HG02884 (cell line): ENCODE measurements around the gene HSF2BP.
"Not testable (repeated sequence)": the region's sequence is repeated elsewhere in the genome, so short reads cannot be mapped to it uniquely, and the experiment has no call there.

Experiments
- ATAC-seq: cut with Tn5 transposase; IDR thresholded peaks from one replicate; pipeline ENCODE4 v1.9.1; 2021; ENCODE audit warnings: mild to moderate bottlenecking, moderate library complexity; ENCODE audit not compliant: unreplicated experiment

Gene HSF2BP

DNA sequence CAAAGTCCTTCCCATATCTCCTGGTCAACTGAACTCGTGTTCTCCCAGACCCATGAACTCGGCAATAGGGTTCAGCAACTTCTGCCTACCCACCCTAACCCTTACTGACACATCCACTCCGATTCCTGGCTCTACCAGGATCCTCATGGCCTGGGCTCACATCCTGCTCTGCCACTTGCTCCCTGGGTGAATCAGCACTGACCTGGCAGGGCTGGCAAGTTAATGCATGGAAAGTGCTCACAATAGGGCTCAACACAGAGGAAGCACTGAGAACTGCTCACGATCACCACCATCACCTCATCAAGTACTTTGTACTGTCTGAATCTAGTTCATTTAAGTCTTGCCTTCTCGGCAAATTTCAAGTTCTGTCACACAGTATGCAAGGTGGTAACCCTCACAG is 96.8 kb downstream of the HSF2BP start:
- not testable (repeated sequence) for ATAC-seq

DNA sequence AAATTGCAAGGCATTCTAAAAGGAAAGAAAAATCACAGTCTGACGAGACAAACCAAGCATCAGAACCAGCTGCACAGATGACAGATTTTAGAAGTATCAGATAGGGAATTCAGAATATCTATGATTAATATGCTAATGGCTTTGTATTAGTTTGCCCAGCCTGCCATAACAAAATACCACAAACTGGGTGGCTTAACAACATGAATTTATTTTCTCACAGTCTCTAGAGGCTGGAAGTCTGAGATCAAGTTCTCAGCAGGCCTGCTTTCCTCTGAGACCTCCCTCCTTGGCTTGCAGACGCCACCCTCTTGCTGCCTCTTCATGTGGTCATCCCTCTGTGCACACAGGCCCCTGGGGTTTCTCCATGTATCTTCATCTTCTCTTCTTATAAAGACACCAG is 118.7 kb downstream of the HSF2BP start:
- not testable (repeated sequence) for ATAC-seq

DNA sequence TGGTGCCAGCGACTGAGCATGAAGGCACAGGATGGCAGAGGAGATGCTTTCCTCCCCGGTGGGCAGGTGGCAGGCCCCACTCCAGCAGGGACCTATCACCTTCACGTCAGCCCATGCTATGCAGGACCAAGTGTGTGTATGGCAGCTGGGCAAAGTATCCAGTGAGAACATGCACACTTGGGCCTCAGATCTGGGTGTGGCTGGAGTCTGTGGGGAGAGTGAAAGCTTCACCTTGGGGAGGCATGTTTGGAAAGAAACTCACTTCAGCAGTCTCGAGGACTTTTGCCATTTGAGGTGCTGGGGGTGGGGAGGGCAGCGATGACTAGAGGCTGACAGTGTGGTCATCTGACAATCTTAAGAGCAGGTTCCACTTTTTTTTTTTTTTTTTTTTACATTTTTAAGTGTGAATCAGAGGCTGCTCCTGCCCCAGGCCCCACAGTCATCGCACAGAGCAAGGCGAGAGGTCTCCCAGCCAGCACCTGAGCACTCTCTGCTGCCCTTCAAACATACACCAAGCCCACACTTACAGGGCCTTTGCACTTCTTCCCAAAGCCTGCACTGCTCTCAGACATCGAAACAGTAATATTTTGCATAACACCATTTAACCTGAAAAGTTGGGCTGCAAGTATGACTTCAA is 136.7 kb downstream of the HSF2BP start:
- ATAC-seq: not testable (repeated sequence)

DNA sequence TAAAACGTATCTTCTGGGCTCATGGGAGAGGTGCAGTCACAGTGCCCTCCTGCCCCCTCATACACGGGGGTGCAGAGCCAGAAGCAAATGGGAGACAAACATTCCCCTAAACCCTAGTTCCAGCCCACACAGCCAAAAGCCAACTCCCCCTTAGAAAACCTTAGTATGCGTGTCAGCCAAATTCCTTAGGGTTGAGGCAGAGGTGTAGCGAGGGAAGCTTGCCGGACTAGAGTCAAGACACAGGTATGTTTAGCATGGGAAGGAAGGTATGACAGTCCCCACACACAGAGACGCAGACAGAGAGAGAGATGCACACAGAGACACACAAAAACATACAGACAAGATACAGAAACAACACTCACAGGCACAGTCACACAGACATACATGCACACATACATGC is 141.6 kb downstream of the HSF2BP start:
- not testable (repeated sequence) for ATAC-seq

DNA sequence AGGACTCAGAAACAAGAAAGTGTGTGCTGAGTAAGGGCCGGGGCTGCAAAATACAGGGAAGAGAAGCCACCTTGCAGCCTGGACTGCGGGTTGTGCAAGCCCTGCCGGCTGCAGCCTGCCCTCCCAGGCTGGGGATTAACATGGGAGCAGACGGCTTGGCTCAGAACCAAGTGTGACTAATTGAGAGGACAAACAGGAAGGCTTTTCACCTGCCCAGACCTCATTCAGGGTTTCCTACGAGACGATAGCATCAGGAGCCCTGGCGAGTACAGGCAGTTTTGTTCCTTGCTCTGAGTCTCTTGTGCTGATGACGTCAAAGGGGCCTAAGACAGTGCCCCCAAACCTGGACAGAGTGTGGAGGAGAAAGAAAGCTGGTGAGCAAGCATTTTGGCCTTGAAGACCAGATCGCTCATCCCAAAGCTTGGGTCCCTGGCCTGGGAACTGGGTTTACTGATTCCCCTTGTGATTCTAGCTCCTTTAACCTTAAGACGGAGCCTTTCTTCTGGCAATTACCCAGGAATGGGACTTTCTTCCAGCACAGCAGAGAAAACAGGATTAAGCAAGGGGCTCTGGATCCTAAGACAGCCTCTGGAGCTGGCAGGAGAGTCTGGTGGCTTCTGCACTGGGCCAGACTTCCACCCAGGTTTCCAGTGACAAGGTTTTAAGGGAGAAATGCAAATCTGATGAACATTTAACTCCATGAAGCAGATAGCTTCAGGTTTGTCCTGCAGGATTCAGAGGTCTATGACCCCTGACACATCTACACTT is 142.2 kb downstream of the HSF2BP start:
- not testable (repeated sequence) for ATAC-seq

DNA sequence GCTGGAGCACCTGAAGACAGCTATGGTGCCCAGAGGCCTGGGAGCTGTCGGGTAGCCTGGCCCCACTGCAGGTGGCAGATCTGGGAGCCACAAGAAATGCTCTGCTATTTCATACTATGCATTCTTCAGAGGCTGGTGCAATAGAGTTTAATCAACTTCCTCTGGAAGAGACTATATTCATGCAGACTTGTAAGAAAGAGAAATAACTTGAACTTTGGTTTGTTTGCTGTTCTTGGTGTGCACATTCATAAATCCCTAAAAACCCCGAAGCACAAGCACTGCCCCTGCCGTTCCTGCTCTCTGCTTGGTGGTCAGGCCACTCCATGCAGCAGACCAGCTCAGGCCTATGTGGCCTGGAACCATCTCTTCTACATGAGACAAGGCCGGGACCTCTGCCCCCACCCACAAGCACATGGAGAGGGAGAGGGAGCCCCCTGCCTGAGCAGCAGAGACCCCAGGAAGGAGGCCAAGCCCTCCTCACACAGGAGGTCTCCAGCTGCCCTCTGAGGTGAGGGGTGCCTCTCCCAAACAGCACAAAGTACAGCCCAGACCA is 142.9 kb downstream of the HSF2BP start:
- not testable (repeated sequence) for ATAC-seq

DNA sequence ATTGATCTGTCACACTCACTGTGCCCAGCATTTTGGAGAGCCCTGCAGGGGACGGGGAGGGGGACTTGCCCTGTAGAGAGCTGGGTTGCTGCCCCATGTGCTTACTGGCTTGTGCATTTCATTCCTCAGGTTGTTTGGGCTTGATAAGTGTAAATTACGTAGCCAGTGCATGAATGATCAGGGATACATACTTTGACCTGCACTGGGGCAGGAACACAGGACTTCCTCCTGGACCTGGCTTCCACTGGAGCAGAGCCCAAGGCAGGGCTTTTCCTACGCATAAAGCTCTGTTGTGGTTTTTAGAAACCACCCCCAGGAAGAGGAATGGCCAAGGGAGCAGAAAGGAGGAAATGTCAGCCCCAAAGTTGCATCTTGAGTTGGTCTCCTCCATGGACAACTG is 144.5 kb downstream of the HSF2BP start:
- ATAC-seq: not testable (repeated sequence)

DNA sequence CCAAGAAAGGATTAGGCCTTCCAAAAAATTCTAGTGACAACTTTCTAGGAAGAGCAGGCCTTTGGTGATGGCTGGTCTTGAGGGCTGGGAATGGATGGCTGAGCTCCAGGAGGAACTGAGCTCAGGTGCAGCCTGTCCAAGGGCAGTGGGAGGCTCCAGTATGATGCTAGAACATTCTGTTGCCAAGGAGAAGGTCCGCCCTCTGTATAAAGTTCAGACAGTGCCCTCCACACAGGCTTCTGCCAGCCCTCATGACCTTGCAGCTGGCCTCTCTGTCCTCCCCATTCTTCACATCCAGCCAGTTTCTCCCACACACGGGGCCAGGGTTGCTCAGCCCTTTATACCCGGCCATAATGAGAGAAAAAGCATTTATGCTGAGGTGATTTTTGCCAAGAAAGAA is 146.3 kb downstream of the HSF2BP start:
- not testable (repeated sequence) for ATAC-seq

DNA sequence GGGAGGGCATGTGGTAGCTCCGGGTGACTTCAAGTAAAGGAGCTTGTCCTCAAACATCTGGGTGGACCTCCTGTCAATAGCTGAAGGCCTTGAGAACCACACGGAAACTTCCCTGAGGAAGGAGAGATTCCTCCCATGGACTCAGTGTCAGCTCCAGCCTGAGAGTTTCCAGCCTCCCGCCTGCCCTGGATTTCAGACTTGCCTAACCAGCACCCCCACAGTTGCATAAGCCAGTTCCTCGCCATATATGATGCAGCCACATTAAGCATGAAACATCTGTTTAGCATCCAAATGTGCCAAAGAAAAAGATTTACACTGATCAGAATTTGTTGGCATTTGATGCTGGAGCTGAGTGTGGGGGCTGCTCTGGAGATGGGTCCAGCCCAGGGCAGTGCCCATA is 148.1 kb downstream of the HSF2BP start:
- not testable (repeated sequence) for ATAC-seq

DNA sequence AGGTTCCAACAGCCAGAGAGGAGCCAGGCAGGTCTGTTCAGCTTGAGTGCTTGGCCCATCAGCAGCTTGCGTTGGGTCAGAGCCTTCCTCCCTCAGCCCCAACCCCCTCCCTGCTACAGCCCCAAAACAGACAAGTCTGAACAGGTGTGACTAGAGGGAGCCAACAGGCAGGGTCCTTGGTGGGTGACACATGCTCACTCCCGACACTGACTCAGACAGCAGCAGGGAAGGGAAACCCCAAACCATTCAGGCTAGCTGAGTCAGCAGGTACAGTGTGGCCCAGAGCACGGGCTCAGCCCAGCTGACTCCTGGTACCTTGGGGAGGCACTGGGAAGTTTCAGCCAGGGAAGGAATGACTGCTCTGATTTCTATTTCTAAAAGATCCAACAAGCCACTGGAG is 148.6 kb downstream of the HSF2BP start:
- ATAC-seq: not testable (repeated sequence)

DNA sequence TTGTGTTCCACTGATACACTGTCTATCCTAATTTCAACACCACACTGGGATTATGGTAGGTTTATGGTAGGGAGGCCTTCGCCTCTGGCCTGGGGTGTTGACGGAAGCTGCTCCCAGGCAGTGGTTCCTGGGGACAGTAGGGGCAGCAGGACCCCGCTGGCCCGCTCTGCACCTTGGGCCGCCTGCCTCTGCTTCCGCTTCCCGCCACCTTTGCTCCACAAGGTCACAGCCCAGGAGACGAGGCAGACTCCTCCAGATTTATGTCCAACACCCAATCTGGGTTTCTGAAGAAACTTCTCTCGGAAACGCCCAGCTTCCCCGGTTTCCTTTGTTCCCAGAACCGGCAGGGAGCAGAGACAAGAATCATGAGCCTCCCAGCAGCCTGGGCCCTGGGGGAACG is 155.4 kb downstream of the HSF2BP start:
- ATAC-seq: not testable (repeated sequence)

DNA sequence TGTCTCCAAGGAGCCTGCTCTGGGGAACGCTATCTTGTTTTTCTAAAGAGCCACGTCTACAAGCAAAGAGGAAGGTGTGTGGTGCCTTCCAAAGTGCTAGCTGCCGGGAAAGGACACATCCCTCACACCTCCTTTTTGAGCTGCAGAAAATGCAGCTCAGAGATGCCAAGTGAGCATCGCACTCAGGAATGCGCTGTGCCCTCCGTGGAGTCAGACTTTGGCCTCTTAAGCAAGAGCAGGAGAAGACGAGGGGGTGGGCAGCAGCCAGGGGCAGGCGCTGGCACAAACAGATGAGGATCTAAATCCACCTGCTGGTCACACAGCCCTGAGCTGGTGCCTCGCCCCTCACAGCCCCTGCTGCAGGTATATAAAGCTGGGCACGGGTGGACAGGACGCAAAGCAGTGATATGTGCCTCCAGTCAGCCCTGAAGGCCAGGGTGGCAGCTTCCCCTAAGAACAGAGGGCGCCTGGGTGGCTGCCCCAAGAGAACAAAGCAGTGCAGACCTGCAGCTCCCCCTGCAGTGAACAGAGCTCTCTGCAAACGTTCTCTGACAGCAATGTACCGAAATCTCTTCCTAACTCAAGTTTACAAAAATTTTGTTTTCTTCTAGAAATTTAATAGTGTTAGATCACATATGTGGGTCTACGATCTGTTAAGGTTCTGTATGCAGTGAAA is 156.1 kb downstream of the HSF2BP start:
- ATAC-seq: not testable (repeated sequence)

DNA sequence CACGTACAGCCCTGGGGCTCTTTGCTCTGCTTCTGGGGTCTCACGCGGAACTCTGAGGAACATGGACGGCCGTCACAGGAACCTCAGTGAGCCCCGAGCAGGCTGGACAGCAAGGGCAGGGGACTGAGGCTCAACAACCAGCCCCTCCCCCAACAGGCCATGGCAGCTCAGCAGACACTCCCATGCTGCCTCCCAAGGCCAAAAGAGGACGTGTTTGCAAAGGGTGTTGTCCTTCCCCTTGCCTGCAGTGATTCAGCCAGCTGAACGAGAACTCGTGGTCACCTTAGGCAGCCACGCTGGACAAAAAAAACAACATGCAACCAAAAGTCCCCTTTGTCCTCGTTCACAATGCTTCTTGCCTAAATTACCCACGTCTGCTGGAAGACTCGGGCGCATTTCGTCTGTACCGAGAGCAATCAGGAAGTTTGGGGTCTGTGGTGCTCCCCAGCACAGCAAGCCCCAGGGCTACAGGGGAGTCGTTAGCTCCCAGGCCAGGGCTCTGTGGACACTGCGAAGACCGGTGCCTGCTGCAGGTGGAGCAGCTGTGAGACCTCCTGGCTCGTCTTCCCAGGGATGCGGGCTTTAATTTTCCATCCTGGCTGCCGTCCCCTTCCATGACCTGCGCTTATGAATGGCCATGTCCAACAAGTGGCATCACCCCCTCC is 156.7 kb downstream of the HSF2BP start:
- ATAC-seq: not testable (repeated sequence)

DNA sequence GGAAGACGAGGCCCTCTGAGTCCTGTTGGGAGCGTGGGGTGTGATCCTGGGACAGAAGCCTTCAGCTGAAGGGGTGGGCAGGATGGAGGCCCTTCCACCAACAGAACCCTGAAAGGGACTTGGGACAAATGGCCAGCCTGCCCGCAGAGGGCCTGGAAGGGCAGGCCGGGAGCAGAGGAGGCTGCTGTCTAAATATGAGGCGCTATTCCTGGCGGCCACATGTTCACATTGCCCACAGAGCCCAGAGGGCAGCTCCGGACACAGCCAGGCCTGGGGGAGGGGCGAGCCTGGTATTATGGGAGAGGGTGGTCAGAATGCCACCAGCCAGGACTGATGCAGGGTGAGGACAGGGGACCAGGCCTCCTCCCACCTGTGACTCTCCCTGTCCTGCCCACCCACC is 160.4 kb downstream of the HSF2BP start:
- ATAC-seq: not testable (repeated sequence)

DNA sequence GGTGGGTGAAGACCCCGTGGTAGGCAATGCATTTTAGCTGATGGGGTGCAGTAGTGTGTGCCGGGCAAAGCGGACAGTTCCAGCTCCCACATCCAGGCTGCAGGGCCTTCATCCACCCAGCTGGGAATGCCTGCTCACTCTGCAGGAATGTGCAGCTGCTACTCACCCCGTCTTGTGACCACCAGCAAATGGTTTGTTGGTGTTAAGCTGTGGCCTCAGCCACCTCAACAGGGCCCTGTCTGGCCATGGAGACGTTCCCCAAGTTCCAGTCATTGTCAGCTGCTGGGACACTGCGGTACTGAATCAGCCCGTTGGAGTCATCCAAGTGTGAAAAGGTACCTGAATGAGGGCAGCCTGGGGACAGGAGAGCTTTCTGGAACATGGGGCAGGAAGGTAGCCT is 161.2 kb downstream of the HSF2BP start:
- ATAC-seq: not testable (repeated sequence)

DNA sequence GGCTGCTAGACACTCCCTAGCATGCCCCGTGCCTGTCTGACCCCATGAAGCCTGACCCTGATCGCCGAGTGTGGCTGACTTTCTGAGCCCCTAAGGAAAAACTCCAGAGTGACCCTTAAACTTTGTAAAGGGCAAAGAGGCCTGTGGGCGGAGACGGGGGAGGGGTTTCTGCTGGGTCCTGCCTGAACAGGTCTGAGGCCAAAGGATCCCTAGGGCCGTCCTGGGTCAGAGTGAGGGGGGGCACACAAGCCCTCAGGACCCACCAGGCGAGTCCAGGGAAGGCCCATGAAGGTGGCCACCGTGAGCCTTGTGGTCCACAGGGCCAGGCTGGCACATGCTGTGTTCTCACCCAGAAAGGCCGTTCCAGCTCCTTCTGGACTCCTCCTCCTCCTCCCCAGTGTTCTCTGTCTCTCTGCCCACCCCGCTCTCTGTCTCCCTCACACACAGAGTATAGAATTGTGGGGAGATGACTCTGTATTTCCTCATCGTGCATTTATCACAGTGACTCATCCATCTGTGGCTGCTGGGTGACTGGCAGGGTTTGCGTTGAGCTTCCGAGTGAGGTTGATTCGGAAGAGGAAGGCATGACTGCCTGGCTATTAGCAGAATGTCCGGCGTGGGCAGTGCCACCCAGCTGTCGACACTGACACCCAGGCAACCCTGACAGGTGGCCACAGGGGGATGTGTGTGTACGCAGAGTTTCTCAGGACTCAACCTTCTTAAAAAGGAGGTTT is 164.8 kb downstream of the HSF2BP start:
- ATAC-seq: not testable (repeated sequence)

DNA sequence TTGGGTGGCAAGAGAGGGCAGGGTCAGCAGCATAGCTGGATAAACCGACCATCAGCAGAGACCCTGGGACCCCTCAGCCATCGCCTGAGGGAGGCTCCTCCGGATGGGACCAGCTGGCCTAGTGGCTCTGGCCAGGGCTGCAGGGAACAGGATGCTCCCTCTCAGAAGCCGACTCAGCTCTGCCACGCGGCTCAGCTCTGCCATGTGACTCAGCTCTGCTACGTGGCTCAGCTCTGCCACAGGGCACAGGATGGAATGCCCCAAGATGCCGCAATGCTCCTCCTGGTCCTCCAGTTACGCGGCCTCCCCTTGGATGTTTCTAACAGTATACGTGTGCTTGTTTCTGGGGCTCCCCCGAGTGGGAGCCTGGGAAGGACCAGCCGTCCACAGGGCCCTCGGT is 165.8 kb downstream of the HSF2BP start:
- not testable (repeated sequence) for ATAC-seq

DNA sequence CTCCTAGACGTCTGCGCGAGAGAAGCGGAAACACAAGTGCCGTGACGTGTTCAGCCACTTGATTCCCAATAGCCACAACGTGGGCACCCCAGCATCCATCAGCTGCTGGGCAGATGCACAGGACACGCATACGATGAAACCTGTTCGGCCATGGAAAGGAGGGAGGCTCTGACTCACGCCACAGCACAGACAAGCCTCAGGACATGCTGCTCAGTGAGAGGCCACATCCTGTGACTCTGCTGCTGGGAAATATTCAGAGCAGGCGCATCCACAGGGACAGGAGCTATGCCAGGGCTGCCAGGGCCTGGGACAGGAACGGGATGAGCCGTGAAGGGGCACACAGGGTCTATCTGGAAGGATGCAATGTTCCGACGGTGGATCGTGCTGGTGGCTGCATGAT is 171.1 kb downstream of the HSF2BP start:
- ATAC-seq: not testable (repeated sequence)

DNA sequence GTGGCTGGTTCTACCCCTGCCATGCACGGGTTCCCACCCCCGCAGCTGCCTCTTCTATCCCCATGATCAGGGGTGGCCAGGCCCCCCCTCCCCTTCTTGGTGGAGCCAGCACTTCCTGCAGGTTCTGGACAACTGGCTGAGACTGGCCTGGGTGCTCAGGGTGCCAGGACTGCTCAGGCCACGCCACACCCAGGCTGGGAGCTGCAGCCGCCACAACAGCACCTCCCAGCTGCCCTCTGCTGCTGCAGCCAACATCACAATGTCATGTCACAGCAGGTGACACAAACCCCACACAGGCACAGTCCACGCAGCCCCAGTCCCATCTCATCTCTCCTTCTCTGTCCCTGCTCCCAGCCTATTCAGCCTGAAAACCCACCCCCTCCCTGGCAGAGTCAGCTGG is 173.2 kb downstream of the HSF2BP start:
- not testable (repeated sequence) for ATAC-seq

DNA sequence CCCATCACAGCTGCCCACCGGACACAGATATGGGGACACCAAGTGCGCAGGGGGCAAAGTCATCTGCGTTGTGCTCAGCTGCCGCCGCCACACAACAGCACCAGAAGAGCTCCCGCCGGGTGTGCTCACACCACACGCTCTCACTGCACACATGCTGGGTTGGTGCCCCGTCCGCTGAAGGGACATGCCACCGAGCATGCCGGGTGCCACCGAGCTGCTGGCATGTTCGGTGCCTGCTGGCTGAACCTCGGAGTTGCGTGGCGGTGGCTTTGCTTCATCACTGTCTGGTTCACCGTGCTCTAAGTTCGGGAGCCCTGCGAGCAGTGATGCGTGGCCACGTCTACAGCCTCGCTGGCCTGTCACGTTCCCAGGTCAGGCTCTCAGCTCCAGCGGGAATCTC is 174.3 kb downstream of the HSF2BP start:
- not testable (repeated sequence) for ATAC-seq
